ENCODE data around the gene STK32B. TPM values are rescaled to one million over a fixed set of nuclear protein-coding genes. Genes with fewer than 3 reads are reported as not detected.

STK32B gene
- total RNA-seq, 1 experiment from 2014 or later = not detected

DNA sequence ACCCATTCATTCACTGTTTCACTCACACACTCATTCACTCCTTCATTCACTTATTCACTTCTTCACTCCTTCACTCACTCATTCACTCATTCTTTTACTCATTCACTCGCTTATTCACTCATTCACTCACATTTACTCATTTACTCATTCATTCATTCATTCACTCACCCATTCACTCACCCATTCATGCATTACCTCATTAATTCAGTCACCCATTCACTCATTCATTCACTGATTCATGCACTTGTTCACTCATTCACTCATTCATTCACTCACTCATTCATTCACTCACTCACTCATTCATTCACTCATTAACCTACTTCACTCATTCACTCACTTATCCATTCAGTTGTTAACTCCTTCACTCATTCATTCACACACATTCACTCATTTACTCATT lies 70.8 kb downstream of the STK32B start:
- no TSS peak for BruUV-seq (replicated peaks)
- CTCF ChIA-PET = no interaction called here
- Mint-ChIP-seq H3K4me3 (ENCODE audit: low read depth, unreplicated experiment) (no peak overlapping the region), H3K4me1 (ENCODE audit: low read depth, unreplicated experiment) (no peaks in the 10 kb centered on the region), H3K9me3 (ENCODE audit: low read depth, unreplicated experiment) (peaks cover 6% of the 10 kb centered on the region), H3K27me3 (ENCODE audit: unreplicated experiment) (no peaks in the 10 kb centered on the region), H3K36me3 (ENCODE audit: insufficient read depth, unreplicated experiment) (no peaks in the 10 kb centered on the region), H3K27ac (ENCODE audit: unreplicated experiment) (no peak overlapping the region)
- no peak for DNase-seq
- intact Hi-C loops (cut with micrococcal nuclease; ENCODE audit: unreplicated experiment) = no loop called here
- TF ChIP-seq, protein P1, sequence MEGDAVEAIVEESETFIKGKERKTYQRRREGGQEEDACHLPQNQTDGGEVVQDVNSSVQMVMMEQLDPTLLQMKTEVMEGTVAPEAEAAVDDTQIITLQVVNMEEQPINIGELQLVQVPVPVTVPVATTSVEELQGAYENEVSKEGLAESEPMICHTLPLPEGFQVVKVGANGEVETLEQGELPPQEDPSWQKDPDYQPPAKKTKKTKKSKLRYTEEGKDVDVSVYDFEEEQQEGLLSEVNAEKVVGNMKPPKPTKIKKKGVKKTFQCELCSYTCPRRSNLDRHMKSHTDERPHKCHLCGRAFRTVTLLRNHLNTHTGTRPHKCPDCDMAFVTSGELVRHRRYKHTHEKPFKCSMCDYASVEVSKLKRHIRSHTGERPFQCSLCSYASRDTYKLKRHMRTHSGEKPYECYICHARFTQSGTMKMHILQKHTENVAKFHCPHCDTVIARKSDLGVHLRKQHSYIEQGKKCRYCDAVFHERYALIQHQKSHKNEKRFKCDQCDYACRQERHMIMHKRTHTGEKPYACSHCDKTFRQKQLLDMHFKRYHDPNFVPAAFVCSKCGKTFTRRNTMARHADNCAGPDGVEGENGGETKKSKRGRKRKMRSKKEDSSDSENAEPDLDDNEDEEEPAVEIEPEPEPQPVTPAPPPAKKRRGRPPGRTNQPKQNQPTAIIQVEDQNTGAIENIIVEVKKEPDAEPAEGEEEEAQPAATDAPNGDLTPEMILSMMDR (IDR thresholded peaks at IDR 0.05; ENCODE audit: unreplicated experiment) = no peak

DNA sequence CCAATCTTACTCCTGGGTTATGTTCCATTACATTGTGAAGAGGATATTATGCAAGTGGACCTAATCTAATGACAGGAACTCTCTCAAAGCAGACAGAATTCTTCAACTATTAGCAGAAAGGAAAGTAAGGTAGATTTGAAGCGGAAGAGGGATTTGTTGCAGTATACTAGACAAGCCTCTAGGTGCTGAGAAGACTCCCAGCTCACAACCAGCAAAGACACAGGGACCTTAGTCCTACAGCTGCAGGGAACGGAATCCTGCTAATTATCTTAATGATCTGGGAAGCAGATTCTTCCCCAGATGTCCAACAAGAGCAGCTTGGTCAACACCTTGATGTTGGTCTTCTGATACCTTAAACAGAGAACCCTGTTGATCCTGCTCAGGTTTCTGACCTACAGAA lies 73.6 kb downstream of the STK32B start:
- intact Hi-C loops (cut with micrococcal nuclease; ENCODE audit: unreplicated experiment) = no loop called here
- no TSS peak for BruUV-seq (replicated peaks)
- no peak for DNase-seq
- TF ChIP-seq, protein P1 (IDR thresholded peaks at IDR 0.05; ENCODE audit: unreplicated experiment) = no peak
- peaks cover 4% of the 10 kb centered on the region for H3K9me3 Mint-ChIP-seq (ENCODE audit: low read depth, unreplicated experiment)
- no peak overlapping the region for H3K4me3 Mint-ChIP-seq (ENCODE audit: low read depth, unreplicated experiment)
- H3K27me3 Mint-ChIP-seq (ENCODE audit: unreplicated experiment) = no peaks in the 10 kb centered on the region
- no peaks in the 10 kb centered on the region for H3K4me1 Mint-ChIP-seq (ENCODE audit: low read depth, unreplicated experiment)
- CTCF ChIA-PET = no interaction called here
- H3K27ac Mint-ChIP-seq (ENCODE audit: unreplicated experiment) = no peak overlapping the region
- no peaks in the 10 kb centered on the region for H3K36me3 Mint-ChIP-seq (ENCODE audit: insufficient read depth, unreplicated experiment)

DNA sequence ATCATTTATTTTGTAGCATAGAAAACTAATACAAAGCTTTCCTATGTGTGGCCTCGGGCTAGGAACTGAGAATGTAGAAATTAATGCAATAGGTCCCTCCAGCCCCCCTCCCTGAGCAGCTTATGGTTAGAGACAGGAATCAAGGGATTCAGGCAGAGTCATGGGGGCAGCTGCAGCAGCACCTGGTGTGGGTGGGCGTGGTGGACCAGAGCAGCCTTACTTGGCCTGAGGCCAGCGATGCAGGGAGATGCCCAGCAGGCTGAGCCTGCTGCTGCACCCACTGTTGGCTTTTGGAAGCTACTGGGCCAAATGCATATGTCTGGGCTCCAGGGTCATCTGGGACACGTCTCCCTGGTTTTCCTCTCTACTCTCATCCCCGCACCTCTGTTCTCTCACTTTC lies 74.0 kb downstream of the STK32B start:
- Mint-ChIP-seq H3K27me3 (ENCODE audit: unreplicated experiment) (no peaks in the 10 kb centered on the region), H3K36me3 (ENCODE audit: insufficient read depth, unreplicated experiment) (no peaks in the 10 kb centered on the region), H3K4me1 (ENCODE audit: low read depth, unreplicated experiment) (no peaks in the 10 kb centered on the region), H3K9me3 (ENCODE audit: low read depth, unreplicated experiment) (peaks cover 6% of the 10 kb centered on the region), H3K27ac (ENCODE audit: unreplicated experiment) (no peak overlapping the region), H3K4me3 (ENCODE audit: low read depth, unreplicated experiment) (no peak overlapping the region)
- intact Hi-C loops (cut with micrococcal nuclease; ENCODE audit: unreplicated experiment) = no loop called here
- no peak for DNase-seq
- CTCF ChIA-PET = no interaction called here
- TF ChIP-seq, protein P1 (IDR thresholded peaks at IDR 0.05; ENCODE audit: unreplicated experiment) = no peak
- BruUV-seq (replicated peaks) = no TSS peak

DNA sequence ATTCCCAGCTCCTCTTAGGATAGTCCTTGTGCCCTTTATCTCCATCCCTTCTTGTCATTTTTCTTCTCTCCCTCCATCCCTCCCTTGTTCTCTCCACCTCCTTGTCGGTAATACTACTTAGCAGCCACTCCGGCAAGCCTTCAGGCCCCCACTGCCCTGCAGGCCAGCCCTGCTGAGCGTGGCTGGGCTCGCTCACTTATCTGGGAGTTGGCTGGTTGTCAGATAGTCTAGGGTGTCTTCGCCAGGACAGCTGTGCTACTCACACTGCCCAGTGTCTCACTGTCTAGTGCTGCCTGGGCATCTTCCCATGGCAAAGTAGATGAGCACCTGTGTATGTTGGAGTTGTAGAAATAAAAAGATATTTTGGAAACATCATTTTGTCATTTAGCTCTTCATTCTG lies 75.0 kb downstream of the STK32B start:
- no peak overlapping the region for H3K27ac Mint-ChIP-seq (ENCODE audit: unreplicated experiment)
- BruUV-seq (replicated peaks) = no TSS peak
- TF ChIP-seq, protein P1 (IDR thresholded peaks at IDR 0.05; ENCODE audit: unreplicated experiment) = no peak
- DNase-seq = no peak
- no peaks in the 10 kb centered on the region for H3K36me3 Mint-ChIP-seq (ENCODE audit: insufficient read depth, unreplicated experiment)
- H3K9me3 Mint-ChIP-seq (ENCODE audit: low read depth, unreplicated experiment) = peaks cover 9% of the 10 kb centered on the region
- H3K4me1 Mint-ChIP-seq (ENCODE audit: low read depth, unreplicated experiment) = no peaks in the 10 kb centered on the region
- no peaks in the 10 kb centered on the region for H3K27me3 Mint-ChIP-seq (ENCODE audit: unreplicated experiment)
- CTCF ChIA-PET = no interaction called here
- intact Hi-C loops (cut with micrococcal nuclease; ENCODE audit: unreplicated experiment) = no loop called here
- H3K4me3 Mint-ChIP-seq (ENCODE audit: low read depth, unreplicated experiment) = no peak overlapping the region

DNA sequence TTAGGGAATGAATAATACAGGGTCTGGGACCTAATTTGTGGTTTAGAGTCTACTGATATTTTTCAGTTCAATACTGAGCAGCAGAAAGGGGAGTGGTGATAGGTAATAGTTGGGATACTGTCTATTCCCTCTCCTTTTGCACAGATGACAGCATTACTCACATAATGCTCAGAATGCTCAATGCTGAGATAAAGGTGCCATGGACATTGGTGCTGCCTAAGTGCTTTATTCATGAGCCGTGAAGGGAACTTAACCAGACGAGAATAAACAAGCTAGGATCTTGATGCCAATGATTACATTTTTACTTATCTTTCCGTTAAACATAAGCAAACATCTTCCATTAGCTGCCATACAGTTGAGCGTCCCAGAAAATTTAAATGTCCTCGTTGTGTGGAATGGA lies 75.6 kb downstream of the STK32B start:
- no peak for DNase-seq
- intact Hi-C loops (cut with micrococcal nuclease; ENCODE audit: unreplicated experiment) = no loop called here
- Mint-ChIP-seq H3K36me3 (ENCODE audit: insufficient read depth, unreplicated experiment) (no peaks in the 10 kb centered on the region), H3K27me3 (ENCODE audit: unreplicated experiment) (no peaks in the 10 kb centered on the region), H3K27ac (ENCODE audit: unreplicated experiment) (no peak overlapping the region), H3K4me3 (ENCODE audit: low read depth, unreplicated experiment) (no peak overlapping the region), H3K9me3 (ENCODE audit: low read depth, unreplicated experiment) (peaks cover 13% of the 10 kb centered on the region), H3K4me1 (ENCODE audit: low read depth, unreplicated experiment) (no peaks in the 10 kb centered on the region)
- TF ChIP-seq, protein P1 (IDR thresholded peaks at IDR 0.05; ENCODE audit: unreplicated experiment) = no peak
- CTCF ChIA-PET = no interaction called here
- no TSS peak for BruUV-seq (replicated peaks)
